CD4-positive, alpha-beta T cell treated with Interleukin-1 beta for 1 hour (primary cell): Measurements from ENCODE around the gene ALG10.
"Not testable (repeated sequence)": the region's sequence is repeated elsewhere in the genome, so short reads cannot be mapped to it uniquely, and the experiment has no call there.

Experiments used
- DNase-seq, 2 donors: peaks; one replicate each; pipeline ENCODE4 v3.0.0-alpha.2; 2020 to 2022

The ALG10 gene

DNA sequence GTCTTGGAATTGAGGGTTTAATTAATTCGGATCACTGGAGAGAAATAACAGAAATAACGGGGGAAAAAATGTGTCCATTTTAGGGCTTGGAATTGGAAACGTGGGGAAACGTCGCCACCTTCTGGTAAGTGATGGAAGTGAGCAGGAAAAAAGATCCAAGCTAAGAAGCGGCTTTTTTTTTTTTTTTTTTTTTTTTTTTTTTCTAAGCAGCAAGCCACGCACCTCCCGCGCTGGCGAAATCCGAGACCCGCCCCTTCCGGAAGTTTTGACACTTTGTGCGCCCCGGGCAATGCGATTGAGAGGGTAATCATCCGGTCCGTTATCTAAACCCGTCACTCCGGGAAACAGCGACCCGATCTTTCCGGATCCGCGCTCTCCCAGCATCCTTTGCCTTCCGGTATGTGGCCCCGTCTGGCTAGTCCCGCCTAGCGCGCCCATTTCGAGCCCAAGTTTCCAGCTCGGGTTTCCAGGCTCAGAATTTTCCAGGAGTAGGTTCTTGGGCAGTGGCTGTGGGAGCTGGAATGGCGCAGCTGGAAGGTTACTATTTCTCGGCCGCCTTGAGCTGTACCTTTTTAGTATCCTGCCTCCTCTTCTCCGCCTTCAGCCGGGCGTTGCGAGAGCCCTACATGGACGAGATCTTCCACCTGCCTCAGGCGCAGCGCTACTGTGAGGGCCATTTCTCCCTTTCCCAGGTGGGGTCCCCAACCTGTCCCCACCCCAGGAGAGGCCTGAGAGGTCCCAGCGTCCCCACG, at the start of gene ALG10:
Gene ALG10, plus strand, starts transcription at position 418 of the 752 bp plus-strand sequence. Its CDS starts 104 bp downstream, at position 522.
- peak; percentile 97 for DNase-seq

DNA sequence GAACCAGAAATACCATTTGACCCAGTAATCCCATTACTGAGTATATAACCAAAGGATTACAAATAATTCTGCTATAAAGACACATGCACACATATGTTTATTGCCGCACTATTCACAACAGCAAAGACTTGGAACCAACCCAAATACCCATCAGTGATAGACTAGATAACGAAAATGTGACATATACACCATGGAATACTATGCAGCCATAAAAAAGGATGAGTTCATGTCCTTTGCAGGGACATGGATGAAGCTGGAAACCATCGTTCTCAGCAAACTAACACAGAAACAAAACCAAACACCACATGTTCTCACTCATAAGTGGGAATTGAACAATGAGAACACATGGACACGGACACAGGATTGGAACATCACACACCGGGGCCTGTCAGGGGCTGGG, 49.4 kb upstream of the ALG10 start:
- not testable (repeated sequence) for DNase-seq

- no peak for DNase-seq
These were observed 44.4 kb upstream of the ALG10 start for GRCh38 chr12:33977887-33978286.

DNA sequence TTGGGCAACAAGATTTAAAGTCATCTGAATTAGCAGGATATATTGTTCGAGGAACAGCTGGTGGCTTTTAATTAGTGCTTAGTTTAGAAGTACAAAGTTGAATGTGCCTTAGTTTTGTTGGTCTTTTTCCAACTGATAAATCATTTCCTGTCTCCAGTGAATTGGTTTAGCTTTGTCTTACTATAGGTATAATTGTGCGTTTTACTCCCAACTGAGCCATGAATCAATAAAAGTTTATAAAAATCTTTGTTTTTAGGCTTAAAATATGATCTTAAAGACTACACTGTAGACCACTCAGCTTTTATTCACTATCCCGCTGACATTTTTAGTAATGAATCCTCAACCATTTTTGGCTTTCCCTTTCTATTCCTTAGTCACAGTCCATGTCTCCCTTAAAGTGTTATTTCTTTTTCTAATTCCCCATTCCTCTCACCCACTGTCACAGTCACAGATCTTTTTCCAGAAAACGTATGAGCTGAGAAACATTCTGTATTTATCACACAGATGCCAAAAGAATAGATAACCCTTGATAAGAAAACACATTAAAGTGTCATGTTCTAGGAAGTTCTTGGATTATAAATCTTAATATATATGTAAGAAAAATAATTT, 34.0 kb upstream of the ALG10 start:
- no peak for DNase-seq

GRCh38 chr12:33988913-33989312, 33.4 kb upstream of the ALG10 start:
- no peak for DNase-seq

DNA sequence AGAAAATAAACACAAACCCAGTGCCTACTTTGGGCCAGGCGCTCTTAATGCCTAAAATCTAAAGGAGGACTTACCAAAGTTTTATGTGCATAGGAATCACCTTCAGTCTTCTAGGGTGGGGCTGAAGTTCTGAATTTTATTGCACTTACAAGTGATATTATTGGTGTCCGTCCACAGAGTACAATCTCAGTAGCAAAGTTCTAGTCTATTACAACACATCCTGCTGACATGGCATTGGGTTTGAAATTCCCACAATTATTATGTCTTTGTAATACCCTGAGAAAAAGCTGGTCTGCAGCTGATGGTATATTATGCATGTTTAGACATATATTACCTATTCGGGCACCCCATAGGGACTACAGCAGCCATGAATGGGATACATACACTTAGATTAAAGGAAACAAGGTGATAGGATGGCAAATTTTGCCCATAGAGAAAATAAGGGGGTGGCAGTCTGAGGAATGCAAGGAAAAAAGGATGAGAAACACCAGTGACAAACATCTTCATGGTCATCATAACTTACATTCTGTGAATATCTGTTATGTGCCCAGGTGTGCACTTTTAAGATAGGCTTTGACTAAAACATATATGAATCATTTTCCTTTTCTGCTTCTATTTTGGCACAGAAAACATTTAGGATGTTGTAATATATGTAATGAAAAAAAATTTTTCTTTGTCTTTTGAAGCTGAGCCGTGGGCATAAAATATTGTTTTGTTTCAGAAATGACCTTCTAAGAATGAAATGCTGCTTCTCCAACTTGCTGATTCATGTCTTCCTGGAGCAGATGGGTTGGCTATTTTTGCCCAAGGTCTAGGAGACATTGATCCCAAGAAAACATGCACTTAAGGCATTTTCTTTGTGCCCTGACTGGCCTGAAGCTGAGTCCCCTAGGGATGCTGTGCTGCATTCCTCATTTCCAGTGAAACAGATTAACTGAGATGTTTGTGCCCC, 27.2 kb upstream of the ALG10 start:
- no peak for DNase-seq

DNA sequence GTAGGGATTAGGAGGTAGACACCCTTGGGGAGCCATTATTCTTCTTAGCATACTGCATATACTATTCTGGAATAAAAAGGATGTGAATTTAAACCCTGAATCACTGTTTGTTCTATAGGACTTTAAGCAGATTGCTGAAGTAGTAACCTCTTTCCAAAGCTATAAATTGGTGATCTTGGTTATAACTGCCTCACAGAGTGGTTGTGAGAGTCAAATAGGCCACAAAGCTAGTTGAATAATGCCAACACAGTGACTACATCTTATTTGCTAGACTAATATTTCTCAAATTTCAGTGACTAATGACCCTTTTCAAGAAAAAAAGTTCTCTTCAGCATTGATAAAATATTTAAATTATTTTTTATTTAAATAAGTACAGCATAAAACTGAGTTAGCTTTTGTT, 13.5 kb upstream of the ALG10 start:
- DNase-seq: not testable (repeated sequence)

GRCh38 chr12:34016361-34016760, 5.9 kb upstream of the ALG10 start:
- DNase-seq: no peak

DNA sequence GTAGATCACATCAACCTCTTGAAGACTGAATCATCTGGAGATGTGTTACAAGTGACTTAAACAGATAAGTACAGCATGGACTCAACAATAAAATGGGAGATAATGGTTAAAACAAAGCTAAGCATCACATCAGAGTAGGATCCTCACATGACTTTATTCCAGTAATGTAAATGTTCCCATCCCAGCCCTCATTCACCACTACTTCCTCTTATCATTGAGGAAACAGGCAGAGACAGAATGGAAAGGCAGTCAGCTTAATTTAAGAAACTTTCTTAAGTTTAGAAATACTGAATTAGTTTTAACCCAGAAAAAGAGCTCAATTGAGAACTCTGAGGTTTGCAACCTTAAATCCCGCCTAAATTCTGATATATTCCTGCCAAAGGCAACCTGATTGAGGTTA, 1.2 kb upstream of the ALG10 start:
- no peak for DNase-seq

- DNase-seq: not testable (repeated sequence)
These were observed 5.4 kb downstream of the ALG10 start for GRCh38 chr12:34027661-34028060.

GRCh38 chr12:34030591-34030990, 8.3 kb downstream of the ALG10 start:
- no peak for DNase-seq

DNA sequence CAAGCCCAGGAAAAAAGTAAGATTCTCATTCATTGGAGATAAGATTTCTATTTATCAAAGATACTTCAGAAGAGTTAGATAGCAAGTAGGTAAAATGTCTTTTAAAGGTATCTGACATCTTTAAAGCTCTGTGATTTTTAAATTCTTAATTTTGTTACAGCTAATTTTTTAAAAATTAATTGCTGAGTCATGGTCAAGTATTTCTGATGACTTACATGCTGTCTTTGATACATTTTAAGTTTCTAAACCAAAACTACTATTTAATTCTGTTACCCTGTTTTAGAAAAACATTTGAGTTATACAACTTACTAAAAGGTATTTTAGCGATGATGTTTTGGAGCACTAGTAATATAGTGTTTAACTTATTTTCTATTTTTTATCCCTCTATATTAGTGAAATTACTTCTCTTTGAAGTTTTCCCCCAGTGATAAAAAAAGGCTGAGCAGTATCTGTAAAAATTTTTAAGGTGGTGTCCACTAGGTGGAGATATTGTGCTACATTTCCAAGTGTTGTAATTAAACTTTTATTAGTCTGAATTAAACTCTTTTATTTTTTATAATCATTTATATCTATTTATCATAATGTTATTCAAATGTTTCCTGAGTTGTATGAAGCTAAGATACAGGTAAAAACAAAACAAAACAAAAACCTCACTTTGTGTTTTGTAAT, 11.5 kb downstream of the ALG10 start:
- DNase-seq: peak in 1 of 2 donors; percentile 50

- not testable (repeated sequence) for DNase-seq
These were observed 16.1 kb downstream of the ALG10 start for GRCh38 chr12:34038357-34038756.

- DNase-seq: no peak
These were observed 24.3 kb downstream of the ALG10 start for GRCh38 chr12:34046570-34046969.

DNA sequence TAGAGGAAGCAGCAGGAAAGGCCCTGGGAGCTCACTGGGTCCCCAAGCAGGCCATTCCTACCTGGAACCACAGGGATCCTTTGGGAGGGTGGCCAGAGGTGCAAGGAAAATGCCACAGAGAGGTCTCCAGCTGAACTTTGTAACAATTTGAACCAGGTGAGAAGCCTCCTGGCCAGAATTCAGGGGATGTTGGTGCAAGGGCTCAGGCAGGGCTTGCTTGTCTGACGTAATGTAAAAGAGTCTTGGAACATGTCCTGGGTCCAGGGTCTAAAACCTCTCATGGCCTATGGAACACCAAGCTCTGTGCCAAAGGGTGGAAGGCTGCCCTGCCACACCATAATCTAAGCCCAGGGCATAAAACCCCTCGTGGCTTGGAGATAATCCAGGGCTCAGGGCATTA, 25.6 kb downstream of the ALG10 start:
- DNase-seq: not testable (repeated sequence)

- DNase-seq: no peak
These were observed 26.4 kb downstream of the ALG10 start for GRCh38 chr12:34048714-34049113.

DNA sequence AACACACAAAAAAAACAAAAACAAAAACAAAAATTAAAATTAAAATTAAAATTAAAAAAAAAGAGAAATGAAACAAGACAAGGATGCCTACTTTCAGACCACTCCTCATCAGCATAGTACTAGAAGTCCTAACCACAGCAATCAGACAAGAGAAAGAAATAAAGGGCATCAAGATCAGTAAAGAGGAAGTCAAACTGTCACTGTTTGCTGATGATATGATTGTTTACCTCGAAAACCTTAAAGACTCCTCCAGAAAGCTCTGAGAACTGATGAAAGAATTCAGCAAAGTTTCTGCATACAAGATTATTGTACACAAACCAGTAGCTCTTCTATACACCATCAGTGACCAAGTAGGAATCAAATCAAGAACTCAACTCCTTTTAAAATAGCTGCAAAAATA, 29.2 kb downstream of the ALG10 start:
- no peak for DNase-seq

DNA sequence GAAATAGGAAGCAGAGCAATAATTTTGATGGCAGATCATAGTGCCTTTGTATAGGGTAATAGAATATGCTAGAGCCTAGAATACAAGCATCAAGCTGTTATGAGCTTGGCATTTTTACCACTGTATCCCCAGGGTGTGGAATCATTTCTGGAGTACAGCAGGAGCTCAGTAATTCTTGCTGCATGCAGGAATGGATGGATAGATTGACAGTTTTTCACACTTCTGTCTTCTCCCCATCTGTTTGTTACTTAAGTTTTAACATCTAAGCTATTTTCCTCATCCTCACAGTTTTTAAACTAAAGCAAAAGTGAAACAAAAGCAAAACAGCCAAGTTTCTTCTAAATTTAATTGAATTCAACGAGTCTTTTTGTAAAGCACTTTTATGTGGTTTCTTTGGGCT, 32.6 kb downstream of the ALG10 start:
- no peak for DNase-seq
